ENCODE measurements around the gene RAB40C.

Gene RAB40C

GRCh38 chr16:591892-592517 is 2.1 kb downstream of the RAB40C start:
- DNase-seq (ENCODE audit: low read depth in 2 of 2), result no peak
- H3K4me3 ChIP-seq (replicated peaks in 1 of 2; ENCODE audit: low read depth in 2 of 2, low read length in 2 of 2), result no peak overlapping the region
- no peak for TF ChIP-seq CTCF (IDR thresholded peaks at IDR 0.05; ENCODE audit: low read depth, low read length)

- peak; percentile 26 to 44 for DNase-seq (ENCODE audit: low read depth in 2 of 2)
- H3K4me3 ChIP-seq (replicated peaks in 1 of 2; ENCODE audit: low read depth in 2 of 2, low read length in 2 of 2), result no peak overlapping the region
Observed at GRCh38 chr16:592518-593306, 2.8 kb downstream of the RAB40C start.

GRCh38 chr16:593406-593805 is 3.5 kb downstream of the RAB40C start:
- no peak overlapping the region for H3K4me3 ChIP-seq (replicated peaks in 1 of 2; ENCODE audit: low read depth in 2 of 2, low read length in 2 of 2)
- DNase-seq (ENCODE audit: low read depth in 2 of 2), result no peak
- no peak for TF ChIP-seq CTCF (IDR thresholded peaks at IDR 0.05; ENCODE audit: low read depth, low read length)

More at GRCh38 chr16:592518-593306, 2.8 kb downstream of the RAB40C start:
- TF ChIP-seq CTCF (IDR thresholded peaks at IDR 0.05; ENCODE audit: low read depth, low read length), result no peak

GRCh38 chr16:593807-594206 is 3.9 kb downstream of the RAB40C start:
- no peak overlapping the region for H3K4me3 ChIP-seq (replicated peaks in 1 of 2; ENCODE audit: low read depth in 2 of 2, low read length in 2 of 2)
- TF ChIP-seq CTCF (IDR thresholded peaks at IDR 0.05; ENCODE audit: low read depth, low read length), result no peak

GRCh38 chr16:595094-595528 is 5.2 kb downstream of the RAB40C start:
- DNase-seq (ENCODE audit: low read depth in 2 of 2), result no peak
- no peak overlapping the region for H3K4me3 ChIP-seq (replicated peaks in 1 of 2; ENCODE audit: low read depth in 2 of 2, low read length in 2 of 2)
- no peak for TF ChIP-seq CTCF (IDR thresholded peaks at IDR 0.05; ENCODE audit: low read depth, low read length)

More at GRCh38 chr16:593807-594206, 3.9 kb downstream of the RAB40C start:
- no peak for DNase-seq (ENCODE audit: low read depth in 2 of 2)

GRCh38 chr16:595942-596735 is 6.3 kb downstream of the RAB40C start:
- TF ChIP-seq CTCF (IDR thresholded peaks at IDR 0.05; ENCODE audit: low read depth, low read length), result no peak
- no peak for DNase-seq (ENCODE audit: low read depth in 2 of 2)
- H3K4me3 ChIP-seq (replicated peaks in 1 of 2; ENCODE audit: low read depth in 2 of 2, low read length in 2 of 2), result no peak overlapping the region

Measured in cardiac fibroblast (primary cell).